GM23338 (cell line): ENCODE results near the gene NOSTRIN. TPM values are rescaled to one million over a fixed set of nuclear protein-coding genes. Genes with fewer than 3 reads are reported as not detected.

Experiments used
- ATAC-seq: fragments of 200-7000 bp; cut with Tn5 transposase; 3 replicates; pipeline ENCODE4 v1.9.1; 2020
- DNase-seq: peaks from one replicate; pipeline ENCODE4 v3.0.0-alpha.2; 2015; ENCODE audit warnings: low spot score
- H2AFZ ChIP-seq: fragments of 200-600 bp; sonication (generic); 2 replicates; pipeline ENCODE4 v1.8.0; 2016; ENCODE audit warnings: antibody characterized with exemption, mild to moderate bottlenecking, moderate library complexity
- H3F3A ChIP-seq: fragments of 200-600 bp; sonication (generic); replicated peaks from 2 replicates; pipeline ENCODE4 v1.8.0; 2017; ENCODE audit warnings: antibody characterized with exemption, mixed run types, low read depth
- H3K27ac ChIP-seq: fragments of 200-600 bp; sonication (generic); 2 replicates; pipeline ENCODE4 v1.6.1; 2016; ENCODE audit warnings: low read depth
- H3K27me3 ChIP-seq: fragments of 200-600 bp; sonication (generic); 2 replicates; pipeline ENCODE4 v1.8.0; 2016; ENCODE audit warnings: mild to moderate bottlenecking, mixed run types, moderate library complexity; ENCODE audit not compliant: insufficient read depth
- H3K36me3 ChIP-seq: fragments of 200-600 bp; sonication (generic); 2 replicates; pipeline ENCODE4 v1.8.0; 2016; ENCODE audit warnings: mild to moderate bottlenecking; ENCODE audit not compliant: insufficient read depth
- H3K4me1 ChIP-seq: fragments of 200-600 bp; sonication (generic); 2 replicates; pipeline ENCODE4 v1.8.0; 2016; ENCODE audit warnings: mild to moderate bottlenecking, moderate library complexity; ENCODE audit not compliant: insufficient read depth
- H3K4me2 ChIP-seq: fragments of 200-600 bp; sonication (generic); 2 replicates; pipeline ENCODE4 v1.7.1; 2017; ENCODE audit warnings: mixed run types
- H3K4me3 ChIP-seq: fragments of 200-600 bp; sonication (generic); 2 replicates; pipeline ENCODE4 v1.6.1; 2016; ENCODE audit warnings: mixed run types
- H3K79me2 ChIP-seq: fragments of 200-600 bp; sonication (generic); replicated peaks from 2 replicates; pipeline ENCODE4 v1.8.0; 2017; ENCODE audit warnings: mild to moderate bottlenecking; ENCODE audit not compliant: insufficient read depth
- H3K9me2 ChIP-seq: fragments of 200-600 bp; sonication (generic); 2 replicates; pipeline ENCODE4 v1.8.0; 2017; ENCODE audit not compliant: insufficient read depth
- H4K20me1 ChIP-seq: fragments of 200-600 bp; sonication (generic); replicated peaks from 2 replicates; pipeline ENCODE4 v1.8.0; 2017; ENCODE audit warnings: mild to moderate bottlenecking; ENCODE audit not compliant: insufficient read depth
- H3K27ac Mint-ChIP-seq: 2 replicates; pipeline ENCODE4 v1.8.0; 2020; ENCODE audit warnings: inconsistent platforms, mild to moderate bottlenecking, moderate library complexity, mixed read lengths
- H3K27me3 Mint-ChIP-seq: 3 replicates; pipeline ENCODE4 v1.8.0; 2022; ENCODE audit warnings: low read depth, mild to moderate bottlenecking, moderate library complexity, mixed read lengths, inconsistent platforms; ENCODE audit not compliant: insufficient read depth, poor library complexity
- H3K36me3 Mint-ChIP-seq: 3 replicates; pipeline ENCODE4 v1.8.0; 2021; ENCODE audit warnings: low read depth, mild to moderate bottlenecking, inconsistent platforms, moderate library complexity, mixed read lengths
- H3K4me1 Mint-ChIP-seq: 3 replicates; pipeline ENCODE4 v1.8.0; 2020; ENCODE audit warnings: mild to moderate bottlenecking, inconsistent platforms, mixed read lengths
- H3K4me3 Mint-ChIP-seq: 3 replicates; pipeline ENCODE4 v1.8.0; 2021; ENCODE audit warnings: moderate library complexity, mild to moderate bottlenecking, inconsistent platforms, mixed read lengths
- H3K9me3 Mint-ChIP-seq: 3 replicates; pipeline ENCODE4 v1.8.0; 2020; ENCODE audit warnings: moderate library complexity, mild to moderate bottlenecking, inconsistent platforms, mixed read lengths
- EZH2 ChIP-seq: fragments of 200-600 bp; sonication (generic); IDR thresholded peaks from one replicate; pipeline ENCODE4 v1.8.0; 2017; ENCODE audit warnings: antibody characterized with exemption, mild to moderate bottlenecking, low read depth; ENCODE audit not compliant: unreplicated experiment
- EZH2phosphoT487 ChIP-seq: fragments of 200-600 bp; sonication (generic); IDR thresholded peaks from one replicate; pipeline ENCODE4 v1.8.1; 2018; ENCODE audit warnings: antibody characterized with exemption; ENCODE audit not compliant: unreplicated experiment
- JUNB ChIP-seq: IDR thresholded peaks from one replicate; pipeline ENCODE4 v1.6.1; 2016; ENCODE audit warnings: antibody characterized with exemption; ENCODE audit not compliant: unreplicated experiment
- NANOG ChIP-seq: IDR thresholded peaks from 2 replicates; pipeline ENCODE4 v1.6.1; 2016; ENCODE audit warnings: antibody characterized with exemption, borderline replicate concordance
- POLR2AphosphoS5 ChIP-seq: IDR thresholded peaks from 2 replicates; pipeline ENCODE4 v1.6.1; 2016; ENCODE audit warnings: antibody characterized with exemption, low read depth
- STAT1 ChIP-seq: IDR thresholded peaks from one replicate; pipeline ENCODE4 v1.6.1; 2016; ENCODE audit warnings: antibody characterized with exemption; ENCODE audit not compliant: unreplicated experiment
- ZNF114 ChIP-seq: fragments of 250-450 bp; sonication (Bioruptor Pico); IDR thresholded peaks from 2 replicates; pipeline ENCODE4 v1.5.0; 2020; ENCODE audit warnings: mild to moderate bottlenecking, moderate library complexity
- ZNF331 ChIP-seq: fragments of 250-450 bp; sonication (Bioruptor Pico); IDR thresholded peaks from 2 replicates; pipeline ENCODE4 v1.5.0; 2020; ENCODE audit warnings: low read depth, mild to moderate bottlenecking, moderate library complexity
- polyA plus RNA-seq: library from polyadenylated mRNA; unstranded; fragments of >200 nt; fragmentation: Nextera tagmentation; extraction: Ambion mirVana; gene quantifications from 2 replicates; pipeline ENCODE4 v1.2.1, GENCODE V29; 2016
- total RNA-seq: library from RNA; depleted of rRNA; stranded (reverse); fragments of >200 nt; shearing (Covaris generic); gene quantifications from 2 replicates; pipeline ENCODE4 v1.2.3, GENCODE V29; 2014
- TF ChIP-seq, protein P1 (sequence below): IDR thresholded peaks from one replicate; pipeline ENCODE4 v1.6.1; 2018; ENCODE audit warnings: antibody characterized with exemption; ENCODE audit not compliant: unreplicated experiment
- TF ChIP-seq, protein P2 (sequence below): IDR thresholded peaks from 2 replicates; pipeline ENCODE4 v1.6.1; 2016; ENCODE audit warnings: antibody characterized with exemption
- TF ChIP-seq, protein P3 (sequence below): fragments of 250-450 bp; sonication (Bioruptor Pico); IDR thresholded peaks from 2 replicates; pipeline ENCODE4 v1.5.0; 2020; ENCODE audit warnings: mild to moderate bottlenecking, moderate library complexity

Gene NOSTRIN
- total and polyA plus RNA-seq, 2 experiments from 2014 or later, result 1.8 TPM; not detected in 1

DNA sequence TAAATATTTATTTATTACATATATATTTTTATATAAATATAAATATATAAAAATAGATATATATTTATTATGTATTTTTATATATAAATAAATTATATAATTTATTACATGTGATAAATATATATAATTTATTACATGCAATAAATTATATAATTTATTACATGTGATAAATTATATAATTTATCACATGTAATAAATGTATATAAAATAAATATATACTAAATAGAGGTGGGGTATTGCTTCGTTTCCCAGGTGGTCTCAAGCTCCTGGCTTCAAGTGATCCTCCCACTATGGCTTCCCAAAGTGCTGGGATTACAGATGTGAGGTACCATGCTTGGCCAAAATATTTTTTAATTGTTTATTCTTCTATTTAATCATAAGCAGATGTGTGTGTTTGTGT lies 95.0 kb downstream of the NOSTRIN start (continued):
- TF ChIP-seq, protein P1, sequence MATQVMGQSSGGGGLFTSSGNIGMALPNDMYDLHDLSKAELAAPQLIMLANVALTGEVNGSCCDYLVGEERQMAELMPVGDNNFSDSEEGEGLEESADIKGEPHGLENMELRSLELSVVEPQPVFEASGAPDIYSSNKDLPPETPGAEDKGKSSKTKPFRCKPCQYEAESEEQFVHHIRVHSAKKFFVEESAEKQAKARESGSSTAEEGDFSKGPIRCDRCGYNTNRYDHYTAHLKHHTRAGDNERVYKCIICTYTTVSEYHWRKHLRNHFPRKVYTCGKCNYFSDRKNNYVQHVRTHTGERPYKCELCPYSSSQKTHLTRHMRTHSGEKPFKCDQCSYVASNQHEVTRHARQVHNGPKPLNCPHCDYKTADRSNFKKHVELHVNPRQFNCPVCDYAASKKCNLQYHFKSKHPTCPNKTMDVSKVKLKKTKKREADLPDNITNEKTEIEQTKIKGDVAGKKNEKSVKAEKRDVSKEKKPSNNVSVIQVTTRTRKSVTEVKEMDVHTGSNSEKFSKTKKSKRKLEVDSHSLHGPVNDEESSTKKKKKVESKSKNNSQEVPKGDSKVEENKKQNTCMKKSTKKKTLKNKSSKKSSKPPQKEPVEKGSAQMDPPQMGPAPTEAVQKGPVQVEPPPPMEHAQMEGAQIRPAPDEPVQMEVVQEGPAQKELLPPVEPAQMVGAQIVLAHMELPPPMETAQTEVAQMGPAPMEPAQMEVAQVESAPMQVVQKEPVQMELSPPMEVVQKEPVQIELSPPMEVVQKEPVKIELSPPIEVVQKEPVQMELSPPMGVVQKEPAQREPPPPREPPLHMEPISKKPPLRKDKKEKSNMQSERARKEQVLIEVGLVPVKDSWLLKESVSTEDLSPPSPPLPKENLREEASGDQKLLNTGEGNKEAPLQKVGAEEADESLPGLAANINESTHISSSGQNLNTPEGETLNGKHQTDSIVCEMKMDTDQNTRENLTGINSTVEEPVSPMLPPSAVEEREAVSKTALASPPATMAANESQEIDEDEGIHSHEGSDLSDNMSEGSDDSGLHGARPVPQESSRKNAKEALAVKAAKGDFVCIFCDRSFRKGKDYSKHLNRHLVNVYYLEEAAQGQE, result no peak
- TF ChIP-seq, protein P2, sequence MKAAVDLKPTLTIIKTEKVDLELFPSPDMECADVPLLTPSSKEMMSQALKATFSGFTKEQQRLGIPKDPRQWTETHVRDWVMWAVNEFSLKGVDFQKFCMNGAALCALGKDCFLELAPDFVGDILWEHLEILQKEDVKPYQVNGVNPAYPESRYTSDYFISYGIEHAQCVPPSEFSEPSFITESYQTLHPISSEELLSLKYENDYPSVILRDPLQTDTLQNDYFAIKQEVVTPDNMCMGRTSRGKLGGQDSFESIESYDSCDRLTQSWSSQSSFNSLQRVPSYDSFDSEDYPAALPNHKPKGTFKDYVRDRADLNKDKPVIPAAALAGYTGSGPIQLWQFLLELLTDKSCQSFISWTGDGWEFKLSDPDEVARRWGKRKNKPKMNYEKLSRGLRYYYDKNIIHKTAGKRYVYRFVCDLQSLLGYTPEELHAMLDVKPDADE, result no peak
- no peak for TF ChIP-seq POLR2AphosphoS5
- no peak for TF ChIP-seq JUNB
- TF ChIP-seq ZNF114, result no peak

DNA sequence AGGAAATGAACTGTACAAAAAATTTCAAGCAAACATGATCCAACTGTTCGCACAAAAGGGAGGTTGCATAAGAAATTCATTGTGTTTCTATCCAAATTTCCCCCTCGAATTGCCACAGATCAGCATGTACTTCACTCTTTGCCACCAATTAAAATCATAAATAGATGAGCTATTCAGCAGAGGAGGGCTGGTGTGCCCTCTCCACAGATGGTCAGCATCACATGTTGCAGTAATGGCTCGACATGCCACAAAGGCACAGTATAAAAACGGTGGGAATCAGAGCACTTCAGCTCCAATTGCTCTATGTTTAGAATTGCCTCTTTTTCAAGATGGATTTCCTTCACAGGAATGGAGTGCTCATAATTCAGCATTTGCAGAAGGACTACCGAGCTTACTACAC lies 98.6 kb downstream of the NOSTRIN start, which contains the start of gene G6PC2:
Gene G6PC2 (plus strand): TSS at position 289 of the 400 bp plus-strand sequence. CDS start 41 bp downstream, at position 330.
- H3K27me3 Mint-ChIP-seq, result no peaks in the 10 kb centered on the region
- 0 out of 2 replicates have a peak, but pooled peaks cover 5% of the 10 kb centered on the region for H3K9me2 ChIP-seq
- H3K4me2 ChIP-seq, result no peak within 1 kb of the TSS
- H3K36me3 ChIP-seq, result no peaks in the 10 kb centered on the region
- no peaks in the 10 kb centered on the region; the same call in 1 of the 2 replicates for H3K4me1 ChIP-seq
- TF ChIP-seq STAT1, result no peak
- TF ChIP-seq EZH2, result no peak
- no peak for TF ChIP-seq EZH2phosphoT487
- TF ChIP-seq, protein P3, sequence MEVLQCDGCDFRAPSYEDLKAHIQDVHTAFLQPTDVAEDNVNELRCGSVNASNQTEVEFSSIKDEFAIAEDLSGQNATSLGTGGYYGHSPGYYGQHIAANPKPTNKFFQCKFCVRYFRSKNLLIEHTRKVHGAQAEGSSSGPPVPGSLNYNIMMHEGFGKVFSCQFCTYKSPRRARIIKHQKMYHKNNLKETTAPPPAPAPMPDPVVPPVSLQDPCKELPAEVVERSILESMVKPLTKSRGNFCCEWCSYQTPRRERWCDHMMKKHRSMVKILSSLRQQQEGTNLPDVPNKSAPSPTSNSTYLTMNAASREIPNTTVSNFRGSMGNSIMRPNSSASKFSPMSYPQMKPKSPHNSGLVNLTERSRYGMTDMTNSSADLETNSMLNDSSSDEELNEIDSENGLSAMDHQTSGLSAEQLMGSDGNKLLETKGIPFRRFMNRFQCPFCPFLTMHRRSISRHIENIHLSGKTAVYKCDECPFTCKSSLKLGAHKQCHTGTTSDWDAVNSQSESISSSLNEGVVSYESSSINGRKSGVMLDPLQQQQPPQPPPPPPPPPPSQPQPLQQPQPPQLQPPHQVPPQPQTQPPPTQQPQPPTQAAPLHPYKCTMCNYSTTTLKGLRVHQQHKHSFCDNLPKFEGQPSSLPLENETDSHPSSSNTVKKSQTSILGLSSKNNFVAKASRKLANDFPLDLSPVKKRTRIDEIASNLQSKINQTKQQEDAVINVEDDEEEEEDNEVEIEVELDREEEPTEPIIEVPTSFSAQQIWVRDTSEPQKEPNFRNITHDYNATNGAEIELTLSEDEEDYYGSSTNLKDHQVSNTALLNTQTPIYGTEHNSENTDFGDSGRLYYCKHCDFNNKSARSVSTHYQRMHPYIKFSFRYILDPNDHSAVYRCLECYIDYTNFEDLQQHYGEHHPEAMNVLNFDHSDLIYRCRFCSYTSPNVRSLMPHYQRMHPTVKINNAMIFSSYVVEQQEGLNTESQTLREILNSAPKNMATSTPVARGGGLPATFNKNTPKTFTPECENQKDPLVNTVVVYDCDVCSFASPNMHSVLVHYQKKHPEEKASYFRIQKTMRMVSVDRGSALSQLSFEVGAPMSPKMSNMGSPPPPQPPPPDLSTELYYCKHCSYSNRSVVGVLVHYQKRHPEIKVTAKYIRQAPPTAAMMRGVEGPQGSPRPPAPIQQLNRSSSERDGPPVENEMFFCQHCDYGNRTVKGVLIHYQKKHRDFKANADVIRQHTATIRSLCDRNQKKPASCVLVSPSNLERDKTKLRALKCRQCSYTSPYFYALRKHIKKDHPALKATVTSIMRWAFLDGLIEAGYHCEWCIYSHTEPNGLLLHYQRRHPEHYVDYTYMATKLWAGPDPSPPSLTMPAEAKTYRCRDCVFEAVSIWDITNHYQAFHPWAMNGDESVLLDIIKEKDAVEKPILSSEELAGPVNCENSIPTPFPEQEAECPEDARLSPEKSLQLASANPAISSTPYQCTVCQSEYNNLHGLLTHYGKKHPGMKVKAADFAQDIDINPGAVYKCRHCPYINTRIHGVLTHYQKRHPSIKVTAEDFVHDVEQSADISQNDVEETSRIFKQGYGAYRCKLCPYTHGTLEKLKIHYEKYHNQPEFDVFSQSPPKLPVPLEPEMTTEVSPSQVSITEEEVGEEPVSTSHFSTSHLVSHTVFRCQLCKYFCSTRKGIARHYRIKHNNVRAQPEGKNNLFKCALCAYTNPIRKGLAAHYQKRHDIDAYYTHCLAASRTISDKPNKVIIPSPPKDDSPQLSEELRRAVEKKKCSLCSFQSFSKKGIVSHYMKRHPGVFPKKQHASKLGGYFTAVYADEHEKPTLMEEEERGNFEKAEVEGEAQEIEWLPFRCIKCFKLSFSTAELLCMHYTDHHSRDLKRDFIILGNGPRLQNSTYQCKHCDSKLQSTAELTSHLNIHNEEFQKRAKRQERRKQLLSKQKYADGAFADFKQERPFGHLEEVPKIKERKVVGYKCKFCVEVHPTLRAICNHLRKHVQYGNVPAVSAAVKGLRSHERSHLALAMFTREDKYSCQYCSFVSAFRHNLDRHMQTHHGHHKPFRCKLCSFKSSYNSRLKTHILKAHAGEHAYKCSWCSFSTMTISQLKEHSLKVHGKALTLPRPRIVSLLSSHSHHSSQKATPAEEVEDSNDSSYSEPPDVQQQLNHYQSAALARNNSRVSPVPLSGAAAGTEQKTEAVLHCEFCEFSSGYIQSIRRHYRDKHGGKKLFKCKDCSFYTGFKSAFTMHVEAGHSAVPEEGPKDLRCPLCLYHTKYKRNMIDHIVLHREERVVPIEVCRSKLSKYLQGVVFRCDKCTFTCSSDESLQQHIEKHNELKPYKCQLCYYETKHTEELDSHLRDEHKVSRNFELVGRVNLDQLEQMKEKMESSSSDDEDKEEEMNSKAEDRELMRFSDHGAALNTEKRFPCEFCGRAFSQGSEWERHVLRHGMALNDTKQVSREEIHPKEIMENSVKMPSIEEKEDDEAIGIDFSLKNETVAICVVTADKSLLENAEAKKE (CRISPR knock-in tag), result no peak
- TF ChIP-seq ZNF331 (CRISPR knock-in tag), result no peak
- TF ChIP-seq NANOG, result no peak
- no peak for TF ChIP-seq JUNB
- no peak for TF ChIP-seq ZNF114
- ATAC-seq (no peak), DNase-seq (no peak)
- no peaks in the 10 kb centered on the region for H3K79me2 ChIP-seq
- no peak within 1 kb of the TSS for H3K4me3 ChIP-seq
- no peaks in the 10 kb centered on the region for H3K36me3 Mint-ChIP-seq
- no peak within 1 kb of the TSS for H3K4me3 Mint-ChIP-seq
- no peaks in the 10 kb centered on the region for H4K20me1 ChIP-seq
- no peak within 1 kb of the TSS for H3K27ac Mint-ChIP-seq
- peaks cover 5% of the 10 kb centered on the region; the same call in 2 of the 3 replicates for H3K4me1 Mint-ChIP-seq
- no peak within 1 kb of the TSS for H2AFZ ChIP-seq
- H3F3A ChIP-seq, result no peaks in the 10 kb centered on the region
- no peak within 1 kb of the TSS for H3K27ac ChIP-seq
- H3K27me3 ChIP-seq, result no peaks in the 10 kb centered on the region
- H3K9me3 Mint-ChIP-seq, result no peaks in the 10 kb centered on the region
